SH-SY5Y (cell line): ENCODE measurements around the gene PTPRT.

Source experiments
- GATA2 ChIP-seq: IDR thresholded peaks from 2 replicates; pipeline ENCODE4 v1.6.1; 2011; ENCODE audit warnings: mild to moderate bottlenecking, low read depth, low read length
- GATA3 ChIP-seq: IDR thresholded peaks from 2 replicates; pipeline ENCODE4 v1.6.1; 2011; ENCODE audit warnings: low read depth, mild to moderate bottlenecking, low read length, moderate library complexity

- TF ChIP-seq GATA2 = no peak
- TF ChIP-seq GATA3 = no peak
Observed at GRCh38 chr20:42507874-42508273, 681.8 kb downstream of the PTPRT start.
